ENCODE data around the gene ARID1A. TPM values are rescaled to one million over a fixed set of nuclear protein-coding genes. Genes with fewer than 3 reads are reported as not detected.

ARID1A gene
- total and polyA plus RNA-seq, 9 of the 15 experiments (the other 6 are each of a cell fraction or from before 2014, with no cell fraction given), result 8.3 to 88.3 (median 22.5) TPM

DNA sequence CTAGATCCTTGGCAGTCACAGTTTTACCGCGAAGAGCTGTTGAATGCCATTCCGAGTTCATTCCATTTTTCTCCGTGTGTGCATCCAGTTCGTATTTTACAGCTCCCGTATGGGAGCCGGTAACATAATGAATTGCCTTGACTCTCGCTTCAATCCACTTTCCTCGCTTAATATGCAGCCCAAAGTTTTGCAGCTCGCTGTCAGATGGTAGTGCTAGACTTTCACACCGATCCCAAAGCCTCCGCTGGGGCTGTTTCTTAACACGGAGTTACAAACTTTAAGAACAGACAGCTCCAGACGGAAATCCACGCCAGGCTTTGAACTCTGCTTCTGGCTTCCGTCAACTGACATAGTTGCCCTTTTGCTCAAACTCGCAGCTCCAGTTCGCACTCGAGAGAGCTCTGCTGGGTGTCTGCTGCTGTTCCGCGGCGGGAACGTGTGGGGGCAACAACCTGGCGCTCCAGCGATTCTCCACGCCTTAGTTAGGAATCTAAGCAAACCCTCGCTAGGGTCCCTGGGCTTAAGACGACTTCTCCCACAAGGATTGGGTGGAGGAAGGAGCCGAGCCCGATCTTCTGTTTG lies 3.5 kb upstream of the ARID1A start (continued):
- TF ChIP-seq, protein P1, sequence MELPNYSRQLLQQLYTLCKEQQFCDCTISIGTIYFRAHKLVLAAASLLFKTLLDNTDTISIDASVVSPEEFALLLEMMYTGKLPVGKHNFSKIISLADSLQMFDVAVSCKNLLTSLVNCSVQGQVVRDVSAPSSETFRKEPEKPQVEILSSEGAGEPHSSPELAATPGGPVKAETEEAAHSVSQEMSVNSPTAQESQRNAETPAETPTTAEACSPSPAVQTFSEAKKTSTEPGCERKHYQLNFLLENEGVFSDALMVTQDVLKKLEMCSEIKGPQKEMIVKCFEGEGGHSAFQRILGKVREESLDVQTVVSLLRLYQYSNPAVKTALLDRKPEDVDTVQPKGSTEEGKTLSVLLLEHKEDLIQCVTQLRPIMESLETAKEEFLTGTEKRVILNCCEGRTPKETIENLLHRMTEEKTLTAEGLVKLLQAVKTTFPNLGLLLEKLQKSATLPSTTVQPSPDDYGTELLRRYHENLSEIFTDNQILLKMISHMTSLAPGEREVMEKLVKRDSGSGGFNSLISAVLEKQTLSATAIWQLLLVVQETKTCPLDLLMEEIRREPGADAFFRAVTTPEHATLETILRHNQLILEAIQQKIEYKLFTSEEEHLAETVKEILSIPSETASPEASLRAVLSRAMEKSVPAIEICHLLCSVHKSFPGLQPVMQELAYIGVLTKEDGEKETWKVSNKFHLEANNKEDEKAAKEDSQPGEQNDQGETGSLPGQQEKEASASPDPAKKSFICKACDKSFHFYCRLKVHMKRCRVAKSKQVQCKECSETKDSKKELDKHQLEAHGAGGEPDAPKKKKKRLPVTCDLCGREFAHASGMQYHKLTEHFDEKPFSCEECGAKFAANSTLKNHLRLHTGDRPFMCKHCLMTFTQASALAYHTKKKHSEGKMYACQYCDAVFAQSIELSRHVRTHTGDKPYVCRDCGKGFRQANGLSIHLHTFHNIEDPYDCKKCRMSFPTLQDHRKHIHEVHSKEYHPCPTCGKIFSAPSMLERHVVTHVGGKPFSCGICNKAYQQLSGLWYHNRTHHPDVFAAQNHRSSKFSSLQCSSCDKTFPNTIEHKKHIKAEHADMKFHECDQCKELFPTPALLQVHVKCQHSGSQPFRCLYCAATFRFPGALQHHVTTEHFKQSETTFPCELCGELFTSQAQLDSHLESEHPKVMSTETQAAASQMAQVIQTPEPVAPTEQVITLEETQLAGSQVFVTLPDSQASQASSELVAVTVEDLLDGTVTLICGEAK (IDR thresholded peaks at IDR 0.05), result peak; percentile 62
- TF ChIP-seq, protein P1 (CRISPR knock-in tag; IDR thresholded peaks at IDR 0.05), result no peak
- TF ChIP-seq FOXA3 (CRISPR knock-in tag; conservative IDR thresholded peaks at IDR 0.05 in 1 of 2, IDR thresholded peaks at IDR 0.05 in 1 of 2) (no peak), CHCHD3 (CRISPR knock-in tag; IDR thresholded peaks at IDR 0.05) (0 out of 2 replicates have a peak, but pooled peaks have one; percentile 50), WHSC1 (IDR thresholded peaks at IDR 0.05; ENCODE audit: low read length) (no peak), BACH1 (tag; IDR thresholded peaks at IDR 0.05) (peak; percentile 68; the same call in 1 of the 2 replicates), BDP1 (IDR thresholded peaks at IDR 0.05; ENCODE audit: insufficient read depth, insufficient read length) (no peak), CEBPB (tag; IDR thresholded peaks at IDR 0.05) (peak; percentile 57)
- TF ChIP-seq, protein P2, sequence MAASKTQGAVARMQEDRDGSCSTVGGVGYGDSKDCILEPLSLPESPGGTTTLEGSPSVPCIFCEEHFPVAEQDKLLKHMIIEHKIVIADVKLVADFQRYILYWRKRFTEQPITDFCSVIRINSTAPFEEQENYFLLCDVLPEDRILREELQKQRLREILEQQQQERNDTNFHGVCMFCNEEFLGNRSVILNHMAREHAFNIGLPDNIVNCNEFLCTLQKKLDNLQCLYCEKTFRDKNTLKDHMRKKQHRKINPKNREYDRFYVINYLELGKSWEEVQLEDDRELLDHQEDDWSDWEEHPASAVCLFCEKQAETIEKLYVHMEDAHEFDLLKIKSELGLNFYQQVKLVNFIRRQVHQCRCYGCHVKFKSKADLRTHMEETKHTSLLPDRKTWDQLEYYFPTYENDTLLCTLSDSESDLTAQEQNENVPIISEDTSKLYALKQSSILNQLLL (CRISPR knock-in tag; IDR thresholded peaks at IDR 0.05; ENCODE audit: borderline replicate concordance), result no peak
- TF ChIP-seq, protein P3, sequence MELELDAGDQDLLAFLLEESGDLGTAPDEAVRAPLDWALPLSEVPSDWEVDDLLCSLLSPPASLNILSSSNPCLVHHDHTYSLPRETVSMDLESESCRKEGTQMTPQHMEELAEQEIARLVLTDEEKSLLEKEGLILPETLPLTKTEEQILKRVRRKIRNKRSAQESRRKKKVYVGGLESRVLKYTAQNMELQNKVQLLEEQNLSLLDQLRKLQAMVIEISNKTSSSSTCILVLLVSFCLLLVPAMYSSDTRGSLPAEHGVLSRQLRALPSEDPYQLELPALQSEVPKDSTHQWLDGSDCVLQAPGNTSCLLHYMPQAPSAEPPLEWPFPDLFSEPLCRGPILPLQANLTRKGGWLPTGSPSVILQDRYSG (tag; conservative IDR thresholded peaks at IDR 0.05; ENCODE audit: low read depth), result no peak; the same call in 1 of the 2 replicates
- TF ChIP-seq, protein P4, sequence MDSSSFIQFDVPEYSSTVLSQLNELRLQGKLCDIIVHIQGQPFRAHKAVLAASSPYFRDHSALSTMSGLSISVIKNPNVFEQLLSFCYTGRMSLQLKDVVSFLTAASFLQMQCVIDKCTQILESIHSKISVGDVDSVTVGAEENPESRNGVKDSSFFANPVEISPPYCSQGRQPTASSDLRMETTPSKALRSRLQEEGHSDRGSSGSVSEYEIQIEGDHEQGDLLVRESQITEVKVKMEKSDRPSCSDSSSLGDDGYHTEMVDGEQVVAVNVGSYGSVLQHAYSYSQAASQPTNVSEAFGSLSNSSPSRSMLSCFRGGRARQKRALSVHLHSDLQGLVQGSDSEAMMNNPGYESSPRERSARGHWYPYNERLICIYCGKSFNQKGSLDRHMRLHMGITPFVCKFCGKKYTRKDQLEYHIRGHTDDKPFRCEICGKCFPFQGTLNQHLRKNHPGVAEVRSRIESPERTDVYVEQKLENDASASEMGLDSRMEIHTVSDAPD (CRISPR knock-in tag; IDR thresholded peaks at IDR 0.05), result no peak
- TF ChIP-seq, protein P5, sequence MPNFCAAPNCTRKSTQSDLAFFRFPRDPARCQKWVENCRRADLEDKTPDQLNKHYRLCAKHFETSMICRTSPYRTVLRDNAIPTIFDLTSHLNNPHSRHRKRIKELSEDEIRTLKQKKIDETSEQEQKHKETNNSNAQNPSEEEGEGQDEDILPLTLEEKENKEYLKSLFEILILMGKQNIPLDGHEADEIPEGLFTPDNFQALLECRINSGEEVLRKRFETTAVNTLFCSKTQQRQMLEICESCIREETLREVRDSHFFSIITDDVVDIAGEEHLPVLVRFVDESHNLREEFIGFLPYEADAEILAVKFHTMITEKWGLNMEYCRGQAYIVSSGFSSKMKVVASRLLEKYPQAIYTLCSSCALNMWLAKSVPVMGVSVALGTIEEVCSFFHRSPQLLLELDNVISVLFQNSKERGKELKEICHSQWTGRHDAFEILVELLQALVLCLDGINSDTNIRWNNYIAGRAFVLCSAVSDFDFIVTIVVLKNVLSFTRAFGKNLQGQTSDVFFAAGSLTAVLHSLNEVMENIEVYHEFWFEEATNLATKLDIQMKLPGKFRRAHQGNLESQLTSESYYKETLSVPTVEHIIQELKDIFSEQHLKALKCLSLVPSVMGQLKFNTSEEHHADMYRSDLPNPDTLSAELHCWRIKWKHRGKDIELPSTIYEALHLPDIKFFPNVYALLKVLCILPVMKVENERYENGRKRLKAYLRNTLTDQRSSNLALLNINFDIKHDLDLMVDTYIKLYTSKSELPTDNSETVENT (CRISPR knock-in tag; IDR thresholded peaks at IDR 0.05), result no peak

All from K562 (cell line).